ENCODE data around the gene HSBP1L1. TPM values are rescaled to one million over a fixed set of nuclear protein-coding genes. Genes with fewer than 3 reads are reported as not detected.

Gene HSBP1L1
- total RNA-seq, 1 donor from 2014 or later, result 1.6 TPM

DNA sequence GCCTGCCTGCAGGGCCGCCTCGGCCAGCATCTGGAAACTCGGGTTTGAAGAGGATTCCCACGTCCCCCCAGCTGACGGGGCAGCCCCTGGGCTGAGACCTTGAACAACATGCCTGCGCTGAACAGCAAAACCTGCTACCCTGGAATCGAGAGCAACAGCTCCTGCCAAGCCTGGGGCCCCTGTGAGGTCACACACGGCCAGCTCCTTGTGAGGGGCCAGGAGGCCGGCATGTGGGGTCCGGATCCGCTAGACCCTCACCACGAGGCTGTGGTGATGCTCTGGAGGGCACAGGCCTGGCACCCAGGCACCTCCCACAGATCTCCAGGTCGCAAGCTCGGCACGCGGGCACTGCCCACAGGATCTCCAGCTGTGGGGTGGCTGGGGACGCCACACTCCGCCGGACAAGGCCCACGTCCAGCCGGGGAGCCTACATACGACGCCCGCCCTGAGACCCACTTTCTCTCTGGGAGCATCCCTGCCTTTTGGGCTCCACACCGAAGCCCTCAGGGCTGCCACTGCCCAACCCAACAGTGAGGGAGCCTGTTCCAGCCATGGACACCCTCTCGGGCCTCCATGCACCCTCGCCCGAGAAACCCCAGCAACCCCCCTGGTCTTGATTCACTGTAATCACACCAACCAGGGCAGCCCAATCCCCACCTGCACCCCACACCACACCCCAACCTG is 47.1 kb upstream of the HSBP1L1 start:
- Mint-ChIP-seq H3K4me1 (ENCODE audit: unreplicated experiment) (peaks cover 3% of the 10 kb centered on the region), H3K4me3 (ENCODE audit: unreplicated experiment) (no peak overlapping the region), H3K27me3 (ENCODE audit: unreplicated experiment) (no peaks in the 10 kb centered on the region), H3K36me3 (ENCODE audit: unreplicated experiment) (peaks cover 33% of the 10 kb centered on the region), H3K27ac (ENCODE audit: unreplicated experiment) (no peak overlapping the region), H3K9me3 (ENCODE audit: unreplicated experiment) (no peaks in the 10 kb centered on the region)
- TF ChIP-seq CTCF (IDR thresholded peaks at IDR 0.05), result no peak
- peak; percentile 78 for DNase-seq (ENCODE audit: extremely low spot score, unreplicated experiment)

DNA sequence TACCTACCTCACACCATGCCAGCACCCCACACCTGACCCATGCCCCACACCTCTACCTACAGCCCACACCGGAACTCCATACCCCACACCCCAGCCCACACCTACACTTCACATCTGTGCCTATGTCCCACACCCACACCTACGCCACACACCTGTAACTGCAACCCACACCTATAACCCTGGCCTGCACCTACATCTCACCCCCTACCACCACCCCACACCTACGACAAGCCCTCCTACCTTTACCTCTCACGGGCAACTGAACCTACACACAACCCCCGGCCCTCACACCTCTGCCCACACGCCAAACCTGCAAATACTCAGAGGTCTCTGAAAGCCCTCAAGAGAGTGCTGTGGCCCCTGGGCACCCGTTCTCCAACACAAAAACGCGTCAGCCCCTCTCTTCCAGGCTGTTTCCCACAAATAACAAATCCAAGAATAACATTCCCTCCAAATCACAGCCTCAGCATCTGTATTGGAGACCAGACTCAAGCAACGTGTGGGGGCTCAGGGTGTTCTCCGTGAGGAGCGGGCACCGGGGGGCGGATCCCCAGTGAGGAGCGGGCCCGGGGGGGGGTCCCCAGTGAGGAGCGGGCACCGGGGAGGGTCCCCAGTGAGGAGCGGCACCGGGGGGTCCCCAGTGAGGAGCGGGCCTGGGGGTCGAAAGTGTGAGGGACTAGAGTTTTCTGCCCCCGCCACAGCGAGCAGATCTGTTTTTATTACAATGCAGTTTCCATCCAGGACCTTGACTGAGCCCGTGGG is 46.4 kb upstream of the HSBP1L1 start:
- Mint-ChIP-seq H3K36me3 (ENCODE audit: unreplicated experiment) (peaks cover 33% of the 10 kb centered on the region), H3K27me3 (ENCODE audit: unreplicated experiment) (no peaks in the 10 kb centered on the region), H3K9me3 (ENCODE audit: unreplicated experiment) (no peaks in the 10 kb centered on the region), H3K27ac (ENCODE audit: unreplicated experiment) (no peak overlapping the region), H3K4me3 (ENCODE audit: unreplicated experiment) (no peak overlapping the region), H3K4me1 (ENCODE audit: unreplicated experiment) (peaks cover 3% of the 10 kb centered on the region)
- TF ChIP-seq CTCF (IDR thresholded peaks at IDR 0.05), result no peak
- DNase-seq (ENCODE audit: extremely low spot score, unreplicated experiment), result peak; percentile 77

DNA sequence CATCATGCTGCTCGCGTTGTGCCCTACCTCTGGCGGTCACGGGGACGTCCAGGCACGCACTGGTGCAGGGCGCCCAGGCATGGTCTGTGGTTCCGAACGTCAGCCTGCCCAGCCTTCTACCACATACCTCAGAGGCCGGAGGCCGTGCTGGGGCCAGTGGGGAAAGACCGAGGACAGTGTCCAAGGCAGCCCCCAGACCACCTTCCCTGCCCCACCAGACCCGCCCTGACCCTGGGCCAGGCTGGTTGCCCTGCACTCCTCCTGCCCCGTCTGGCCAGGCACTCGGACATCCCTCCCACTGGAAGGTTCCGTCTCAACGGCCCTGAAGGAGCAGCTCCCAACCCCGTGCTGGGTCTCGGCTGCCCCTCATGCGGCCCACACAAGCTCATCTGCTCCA is 45.8 kb upstream of the HSBP1L1 start:
- Mint-ChIP-seq H3K4me1 (ENCODE audit: unreplicated experiment) (no peaks in the 10 kb centered on the region), H3K27me3 (ENCODE audit: unreplicated experiment) (no peaks in the 10 kb centered on the region), H3K27ac (ENCODE audit: unreplicated experiment) (no peak overlapping the region), H3K9me3 (ENCODE audit: unreplicated experiment) (no peaks in the 10 kb centered on the region), H3K36me3 (ENCODE audit: unreplicated experiment) (peaks cover 32% of the 10 kb centered on the region), H3K4me3 (ENCODE audit: unreplicated experiment) (no peak overlapping the region)
- DNase-seq (ENCODE audit: extremely low spot score, unreplicated experiment), result peak; percentile 77
- no peak for TF ChIP-seq CTCF (IDR thresholded peaks at IDR 0.05)

GRCh38 chr18:79919089-79919488 is 45.4 kb upstream of the HSBP1L1 start:
- Mint-ChIP-seq H3K4me1 (ENCODE audit: unreplicated experiment) (no peaks in the 10 kb centered on the region), H3K9me3 (ENCODE audit: unreplicated experiment) (no peaks in the 10 kb centered on the region), H3K4me3 (ENCODE audit: unreplicated experiment) (no peak overlapping the region), H3K27ac (ENCODE audit: unreplicated experiment) (no peak overlapping the region), H3K27me3 (ENCODE audit: unreplicated experiment) (no peaks in the 10 kb centered on the region), H3K36me3 (ENCODE audit: unreplicated experiment) (peaks cover 36% of the 10 kb centered on the region)
- DNase-seq (ENCODE audit: extremely low spot score, unreplicated experiment), result peak; percentile 80
- no peak for TF ChIP-seq CTCF (IDR thresholded peaks at IDR 0.05)

Measured in osteocyte (in vitro differentiated cells).